ENCODE results near the gene IRF1.
"Not testable (repeated sequence)": the region's sequence is repeated elsewhere in the genome, so short reads cannot be mapped to it uniquely, and the experiment has no call there.

IRF1 gene

DNA sequence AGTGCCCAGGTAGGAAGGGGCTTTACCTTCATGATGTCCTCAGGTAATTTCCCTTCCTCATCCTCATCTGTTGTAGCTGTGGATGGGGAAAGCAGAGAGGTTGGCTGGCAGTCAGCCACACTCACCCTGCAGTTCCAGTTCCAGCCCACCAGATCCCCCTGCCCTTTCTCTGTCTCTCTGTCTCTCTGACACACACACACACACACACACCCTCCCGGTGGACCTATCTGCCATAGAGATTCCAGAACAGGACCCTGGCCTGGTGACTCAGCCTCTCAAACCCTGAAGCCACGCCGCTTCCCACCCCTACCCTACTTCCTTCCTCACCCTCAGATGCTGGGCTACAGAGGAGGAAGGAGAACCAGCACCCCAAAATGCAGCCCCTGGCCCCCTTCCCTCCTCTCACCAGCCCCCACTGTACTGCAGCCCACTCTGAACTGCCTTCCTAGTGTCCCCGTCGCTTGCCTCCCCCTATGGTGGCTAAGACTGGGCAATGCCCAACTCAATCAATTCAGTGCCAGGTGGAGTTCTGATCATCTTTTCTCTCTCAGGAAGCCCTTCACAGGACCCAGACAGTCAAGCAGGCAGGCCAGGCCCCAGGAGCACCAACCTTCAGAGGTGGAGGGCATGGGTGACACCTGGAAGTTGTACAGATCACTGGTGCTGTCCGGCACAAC lies 4.8 kb downstream of the IRF1 start:
- no peak overlapping the region for H3K4me3 ChIP-seq (ENCODE audit: low read depth, low read length)
- no peak for DNase-seq (ENCODE audit: low read depth)

DNA sequence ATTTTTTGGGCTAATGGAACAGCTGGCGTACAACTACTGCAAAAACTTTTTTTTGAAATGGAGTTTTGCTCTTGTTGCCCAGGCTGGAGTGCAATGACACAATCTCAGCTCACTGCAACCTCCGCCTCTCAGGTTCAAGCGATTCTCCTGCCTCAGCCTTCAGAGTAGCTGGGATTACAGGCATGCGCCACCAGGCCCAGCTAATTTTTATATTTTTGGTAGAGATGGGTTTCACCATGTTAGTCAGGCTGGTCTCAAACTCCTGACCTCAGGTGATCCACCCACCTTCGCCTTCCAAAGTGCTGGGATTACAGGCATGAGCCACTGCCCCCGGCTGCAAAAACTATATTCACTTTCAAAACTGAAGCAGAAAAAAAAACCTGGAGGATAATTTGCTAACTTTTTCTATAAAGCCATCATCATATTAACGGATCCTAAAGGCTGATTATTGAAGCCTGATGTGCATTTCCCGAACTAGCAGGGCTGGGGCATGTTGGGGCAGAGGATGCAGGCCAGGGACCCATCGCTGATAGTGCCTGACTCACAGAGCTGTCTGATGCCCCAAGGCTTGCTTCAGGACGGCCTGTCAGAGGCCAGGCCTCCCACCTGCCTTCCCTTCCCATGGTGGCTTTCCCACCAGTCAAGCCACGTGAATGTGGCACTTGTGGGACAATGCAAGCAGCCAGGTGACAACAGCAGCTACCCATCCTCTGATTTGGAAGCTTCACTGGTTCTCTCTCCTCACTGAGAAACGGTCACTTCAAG lies 5.5 kb downstream of the IRF1 start:
- not testable (repeated sequence) for H3K4me3 ChIP-seq (ENCODE audit: low read depth, low read length); DNase-seq (ENCODE audit: low read depth)

More for the DNA sequence above, 4.8 kb downstream of the IRF1 start:
- TF ChIP-seq, protein P1, sequence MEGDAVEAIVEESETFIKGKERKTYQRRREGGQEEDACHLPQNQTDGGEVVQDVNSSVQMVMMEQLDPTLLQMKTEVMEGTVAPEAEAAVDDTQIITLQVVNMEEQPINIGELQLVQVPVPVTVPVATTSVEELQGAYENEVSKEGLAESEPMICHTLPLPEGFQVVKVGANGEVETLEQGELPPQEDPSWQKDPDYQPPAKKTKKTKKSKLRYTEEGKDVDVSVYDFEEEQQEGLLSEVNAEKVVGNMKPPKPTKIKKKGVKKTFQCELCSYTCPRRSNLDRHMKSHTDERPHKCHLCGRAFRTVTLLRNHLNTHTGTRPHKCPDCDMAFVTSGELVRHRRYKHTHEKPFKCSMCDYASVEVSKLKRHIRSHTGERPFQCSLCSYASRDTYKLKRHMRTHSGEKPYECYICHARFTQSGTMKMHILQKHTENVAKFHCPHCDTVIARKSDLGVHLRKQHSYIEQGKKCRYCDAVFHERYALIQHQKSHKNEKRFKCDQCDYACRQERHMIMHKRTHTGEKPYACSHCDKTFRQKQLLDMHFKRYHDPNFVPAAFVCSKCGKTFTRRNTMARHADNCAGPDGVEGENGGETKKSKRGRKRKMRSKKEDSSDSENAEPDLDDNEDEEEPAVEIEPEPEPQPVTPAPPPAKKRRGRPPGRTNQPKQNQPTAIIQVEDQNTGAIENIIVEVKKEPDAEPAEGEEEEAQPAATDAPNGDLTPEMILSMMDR (IDR thresholded peaks at IDR 0.05; ENCODE audit: low read depth, low read length, missing control alignments), result no peak

DNA sequence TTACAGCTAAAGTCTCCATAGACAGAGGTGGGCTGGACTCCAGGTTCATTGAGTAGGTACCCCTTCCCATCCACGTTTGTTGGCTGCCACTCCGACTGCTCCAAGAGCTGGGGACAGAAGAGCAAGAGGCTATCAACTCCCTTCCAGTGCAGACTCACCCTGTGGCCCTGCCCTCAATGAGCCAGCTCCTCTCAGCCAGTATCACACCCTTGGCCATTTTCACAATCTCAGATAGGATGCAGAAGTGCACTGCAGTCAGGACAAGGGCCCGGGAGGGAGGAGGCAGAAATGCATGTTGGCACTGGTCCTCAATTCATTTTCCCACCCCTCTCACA lies 6.2 kb downstream of the IRF1 start:
- TF ChIP-seq, protein P1 (IDR thresholded peaks at IDR 0.05; ENCODE audit: low read depth, low read length, missing control alignments), result no peak

DNA sequence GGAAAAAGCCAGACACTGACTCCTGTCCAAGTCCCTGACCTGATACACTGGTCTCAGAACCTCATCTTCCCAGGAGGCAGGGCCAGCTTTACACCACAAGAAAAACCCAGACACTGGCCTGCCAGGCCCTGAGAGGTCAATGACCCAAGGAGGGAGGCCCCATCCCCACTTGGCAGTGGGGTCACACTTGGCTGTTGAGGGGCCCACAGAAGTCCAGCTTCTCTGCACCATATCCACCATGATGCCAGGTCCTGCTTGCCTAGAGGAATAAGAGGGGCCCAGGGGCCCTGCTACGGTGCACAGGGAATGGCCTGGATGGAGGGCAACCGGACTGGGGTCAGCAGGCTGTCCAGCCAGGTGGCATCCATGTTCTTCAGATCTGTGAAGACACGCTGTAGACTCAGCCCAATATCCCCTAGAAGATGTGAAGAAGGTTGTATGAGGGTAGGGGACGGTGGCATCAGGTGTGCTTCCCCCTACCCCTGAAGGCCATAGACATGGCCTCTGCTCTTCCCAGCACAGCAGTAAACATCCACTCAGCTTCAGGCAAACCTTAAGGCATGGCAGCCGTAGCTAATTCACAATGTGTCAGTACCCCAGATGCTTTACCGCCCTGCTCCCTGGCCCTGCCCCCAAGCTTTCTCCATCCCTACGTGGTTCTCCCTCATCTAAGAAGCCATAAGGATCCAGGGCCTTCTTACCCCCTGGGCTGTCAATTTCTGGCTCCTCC lies 6.7 kb downstream of the IRF1 start:
- no peak overlapping the region for H3K4me3 ChIP-seq (ENCODE audit: low read depth, low read length)
- TF ChIP-seq, protein P1 (IDR thresholded peaks at IDR 0.05; ENCODE audit: low read depth, low read length, missing control alignments), result no peak
- no peak for DNase-seq (ENCODE audit: low read depth)

More for the DNA sequence above, 6.2 kb downstream of the IRF1 start:
- H3K4me3 ChIP-seq (ENCODE audit: low read depth, low read length), result no peak overlapping the region
- no peak for DNase-seq (ENCODE audit: low read depth)

DNA sequence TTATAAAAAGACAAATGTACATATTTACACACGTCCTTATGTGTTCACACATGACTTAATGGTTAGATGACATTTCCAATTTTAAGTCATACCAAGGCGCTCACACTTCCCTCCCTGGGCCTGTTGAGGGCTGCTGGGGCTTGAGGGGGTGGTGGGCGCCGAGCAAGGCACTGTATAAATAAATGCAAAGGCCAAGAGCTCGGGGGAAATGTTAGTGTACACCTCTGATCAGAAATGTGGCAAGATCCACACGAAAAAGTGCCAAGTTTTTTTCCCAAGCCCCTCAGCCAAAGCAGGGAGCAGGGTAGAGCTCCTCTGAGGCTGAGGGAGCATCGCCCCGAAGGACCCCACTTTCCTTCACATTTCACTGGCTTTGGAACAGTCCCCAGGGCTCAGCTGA lies 7.5 kb downstream of the IRF1 start:
- TF ChIP-seq, protein P1 (IDR thresholded peaks at IDR 0.05; ENCODE audit: low read depth, low read length, missing control alignments), result no peak
- DNase-seq (ENCODE audit: low read depth), result no peak
- H3K4me3 ChIP-seq (ENCODE audit: low read depth, low read length), result no peak overlapping the region

DNA sequence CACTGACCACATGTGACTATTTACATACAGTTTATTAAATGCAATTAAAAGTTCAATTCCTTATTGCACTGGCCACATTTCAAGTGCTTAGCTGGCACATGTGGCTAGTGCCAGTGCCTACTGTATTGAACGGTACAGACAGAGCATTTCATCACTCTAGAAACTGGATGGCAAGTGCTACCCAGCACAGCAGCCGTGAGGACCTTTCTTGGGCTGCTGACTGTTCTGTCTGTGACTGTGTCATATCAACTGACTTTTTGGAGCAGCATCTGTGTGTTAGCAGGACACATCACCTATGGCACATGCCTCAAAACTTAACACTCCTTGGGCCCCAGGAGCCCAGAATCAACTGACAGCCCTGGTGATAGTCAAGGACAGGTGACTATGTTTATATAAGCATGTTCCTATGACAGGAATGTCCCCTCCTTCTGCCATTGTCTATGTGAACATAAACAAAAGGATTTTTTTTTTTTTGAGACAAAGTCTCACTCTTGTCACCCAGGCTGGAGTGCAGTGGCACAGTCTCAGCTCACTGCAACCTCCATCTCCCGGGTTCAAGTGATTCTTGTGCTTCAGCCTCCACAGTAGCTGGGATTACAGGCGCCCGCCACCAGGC lies 8.9 kb downstream of the IRF1 start:
- no peak for DNase-seq (ENCODE audit: low read depth)
- H3K4me3 ChIP-seq (ENCODE audit: low read depth, low read length), result no peak overlapping the region

More for the DNA sequence above, 8.9 kb downstream of the IRF1 start:
- TF ChIP-seq, protein P1 (IDR thresholded peaks at IDR 0.05; ENCODE audit: low read depth, low read length, missing control alignments), result no peak

Data from GM12864 (cell line).